DOHH2 (cell line): Measurements from ENCODE around the gene SCYGR5.

Source experiments
- H3F3A ChIP-seq: fragments of 200-600 bp; sonication (generic), shearing (Covaris generic); 2 replicates; pipeline ENCODE4 v1.6.0; 2016; ENCODE audit warnings: antibody characterized with exemption, mild to moderate bottlenecking; ENCODE audit not compliant: control insufficient read depth, insufficient read depth
- H3K27ac ChIP-seq: fragments of 200-600 bp; sonication (generic); 2 replicates; pipeline ENCODE4 v1.5.1; 2014; ENCODE audit warnings: low read depth, mild to moderate bottlenecking, low read length, moderate library complexity
- H3K27me3 ChIP-seq: fragments of 200-600 bp; sonication (generic); 2 replicates; pipeline ENCODE4 v1.6.1; 2014; ENCODE audit warnings: mild to moderate bottlenecking, low read length, mixed read lengths; ENCODE audit not compliant: control insufficient read depth
- H3K36me3 ChIP-seq: fragments of 200-600 bp; sonication (generic); 2 replicates; pipeline ENCODE4 v1.6.1; 2014; ENCODE audit warnings: mild to moderate bottlenecking, low read length, moderate library complexity, mixed read lengths; ENCODE audit not compliant: control insufficient read depth
- H3K4me1 ChIP-seq: fragments of 200-600 bp; sonication (generic); 2 replicates; pipeline ENCODE4 v1.6.1; 2014; ENCODE audit warnings: mild to moderate bottlenecking, low read length, mixed read lengths; ENCODE audit not compliant: control insufficient read depth
- H3K4me2 ChIP-seq: fragments of 200-600 bp; sonication (generic); 2 replicates; pipeline ENCODE4 v1.6.0; 2014; ENCODE audit warnings: mild to moderate bottlenecking, low read length, moderate library complexity
- H3K4me3 ChIP-seq: fragments of 200-600 bp; sonication (generic); 2 replicates; pipeline ENCODE4 v1.5.1; 2014; ENCODE audit warnings: mild to moderate bottlenecking, low read length, mixed read lengths
- H3K79me2 ChIP-seq: fragments of 200-600 bp; sonication (generic); 2 replicates; pipeline ENCODE4 v1.6.1; 2014; ENCODE audit warnings: mild to moderate bottlenecking, low read length, mixed read lengths; ENCODE audit not compliant: control insufficient read depth
- H3K9me2 ChIP-seq: fragments of 200-600 bp; sonication (generic); replicated peaks from 2 replicates; pipeline ENCODE4 v1.6.1; 2014; ENCODE audit warnings: mild to moderate bottlenecking, low read length, mixed read lengths; ENCODE audit not compliant: control insufficient read depth
- H3K9me3 ChIP-seq: fragments of 200-600 bp; sonication (generic); 2 replicates; pipeline ENCODE4 v1.6.1; 2014; ENCODE audit warnings: antibody characterized with exemption, low read length, mixed read lengths; ENCODE audit not compliant: control insufficient read depth, insufficient read depth
- H4K20me1 ChIP-seq: fragments of 200-600 bp; sonication (generic); 2 replicates; pipeline ENCODE4 v1.6.0; 2014; ENCODE audit warnings: low read depth, mild to moderate bottlenecking, antibody characterized with exemption, low read length, moderate library complexity; ENCODE audit not compliant: control insufficient read depth, insufficient read depth
- CTCF ChIP-seq: fragments of 200-600 bp; sonication (generic); IDR thresholded peaks from one replicate; pipeline ENCODE4 v1.5.1; 2014; ENCODE audit warnings: antibody characterized with exemption, mild to moderate bottlenecking, low read depth, low read length; ENCODE audit not compliant: poor library complexity, severe bottlenecking
- EZH2phosphoT487 ChIP-seq: fragments of 200-600 bp; sonication (generic); IDR thresholded peaks from 2 replicates; pipeline ENCODE4 v1.6.1; 2017; ENCODE audit warnings: borderline replicate concordance, mild to moderate bottlenecking, antibody characterized with exemption, low read length, moderate library complexity, mixed read lengths

The SCYGR5 gene

GRCh38 chr2:227630322-227630721, 36.3 kb upstream of the SCYGR5 start:
- no peak overlapping the region for H3K4me2 ChIP-seq
- no peaks in the 10 kb centered on the region for H3K36me3 ChIP-seq
- H3K4me1 ChIP-seq = no peaks in the 10 kb centered on the region
- peaks cover 13% of the 10 kb centered on the region for H3K27me3 ChIP-seq
- H3K4me3 ChIP-seq = no peak overlapping the region
- H3K79me2 ChIP-seq = no peaks in the 10 kb centered on the region
- no peaks in the 10 kb centered on the region for H3F3A ChIP-seq
- H4K20me1 ChIP-seq = no peaks in the 10 kb centered on the region
- H3K27ac ChIP-seq = no peak overlapping the region
- no peaks in the 10 kb centered on the region for H3K9me2 ChIP-seq
- H3K9me3 ChIP-seq = no peaks in the 10 kb centered on the region
- TF ChIP-seq EZH2phosphoT487 (no peak), CTCF (no peak)

- no peaks in the 10 kb centered on the region for H4K20me1 ChIP-seq
- H3K4me1 ChIP-seq = no peaks in the 10 kb centered on the region
- H3K9me2 ChIP-seq = no peaks in the 10 kb centered on the region
- H3K36me3 ChIP-seq = no peaks in the 10 kb centered on the region
- TF ChIP-seq EZH2phosphoT487 (no peak), CTCF (no peak)
- H3K27ac ChIP-seq = no peak overlapping the region
- no peaks in the 10 kb centered on the region for H3K9me3 ChIP-seq
- H3K4me2 ChIP-seq = no peak overlapping the region
- no peak overlapping the region for H3K4me3 ChIP-seq
- H3K79me2 ChIP-seq = no peaks in the 10 kb centered on the region
- H3K27me3 ChIP-seq = peaks cover 13% of the 10 kb centered on the region
- H3F3A ChIP-seq = no peaks in the 10 kb centered on the region
These were observed 33.8 kb upstream of the SCYGR5 start for GRCh38 chr2:227632827-227633226.

GRCh38 chr2:227634201-227634600, 32.4 kb upstream of the SCYGR5 start:
- Histone ChIP-seq H3K4me3 (no peak overlapping the region), H3K79me2 (no peaks in the 10 kb centered on the region), H3K27ac (no peak overlapping the region), H3K9me3 (no peaks in the 10 kb centered on the region), H3K36me3 (no peaks in the 10 kb centered on the region), H3K27me3 (peaks cover 13% of the 10 kb centered on the region), H3K4me1 (no peaks in the 10 kb centered on the region), H3K4me2 (no peak overlapping the region), H3K9me2 (no peaks in the 10 kb centered on the region), H3F3A (no peaks in the 10 kb centered on the region), H4K20me1 (no peaks in the 10 kb centered on the region)
- TF ChIP-seq CTCF = no peak
- TF ChIP-seq EZH2phosphoT487 = no peak

- H3K9me2 ChIP-seq = no peaks in the 10 kb centered on the region
- H4K20me1 ChIP-seq = no peaks in the 10 kb centered on the region
- H3K9me3 ChIP-seq = no peaks in the 10 kb centered on the region
- no peaks in the 10 kb centered on the region for H3K36me3 ChIP-seq
- H3K79me2 ChIP-seq = no peaks in the 10 kb centered on the region
- H3K27me3 ChIP-seq = no peaks in the 10 kb centered on the region
- no peak overlapping the region for H3K4me3 ChIP-seq
- TF ChIP-seq CTCF (no peak), EZH2phosphoT487 (no peak)
- H3F3A ChIP-seq = no peaks in the 10 kb centered on the region
- no peak overlapping the region for H3K27ac ChIP-seq
- no peak overlapping the region for H3K4me2 ChIP-seq
- H3K4me1 ChIP-seq = no peaks in the 10 kb centered on the region
These were observed 23.9 kb upstream of the SCYGR5 start for GRCh38 chr2:227642656-227643055.
